H1 (cell line): ENCODE measurements around the gene OSBPL2. TPM values are rescaled to one million over a fixed set of nuclear protein-coding genes. Genes with fewer than 3 reads are reported as not detected.

Experiments
- CTCF ChIA-PET: fragments of 300-600 bp; sonication (Branson Sonifier 250); formaldehyde crosslinking; loops from one replicate; lab custom pipeline; 2021; ENCODE audit not compliant: partially characterized antibody; lab: Charles Lee
- POLR2A ChIA-PET: fragments of 300-600 bp; sonication (Branson Sonifier 250); formaldehyde crosslinking; loops from one replicate; lab custom pipeline; 2021; ENCODE audit warnings: inconsistent platforms; ENCODE audit not compliant: partially characterized antibody; lab: Charles Lee
- DNase-seq, 2 experiments: peaks; one replicate each; pipeline versions ENCODE4 v3.0.0 to v3.0.0-alpha.2; 2010 to 2022; ENCODE audit warnings: low spot score in 2 of 2, low read depth in 1 of 2, mixed read lengths in 1 of 2
- FAIRE-seq: peaks from 2 replicates; lab custom pipeline; 2011; peaks lifted over from hg19 to GRCh38; lab: Jason Lieb, UNC
- H2AFZ ChIP-seq: 2 replicates; pipeline ENCODE4 v1.8.1; 2012; ENCODE audit warnings: low read length, inconsistent platforms
- H2AK5ac ChIP-seq: 2 replicates; pipeline ENCODE4 v1.6.1; 2013; ENCODE audit warnings: low read depth, low read length
- H2BK120ac ChIP-seq: replicated peaks from 2 replicates; pipeline ENCODE3; 2013; ENCODE audit warnings: low read depth, low read length, inconsistent platforms
- H2BK12ac ChIP-seq: 2 replicates; pipeline ENCODE4 v1.6.1; 2013; ENCODE audit warnings: low read depth, low read length
- H2BK15ac ChIP-seq: 2 replicates; pipeline ENCODE4 v1.6.1; 2013; ENCODE audit warnings: low read length
- H2BK20ac ChIP-seq: 2 replicates; pipeline ENCODE4 v1.6.1; 2013; ENCODE audit warnings: low read length
- H2BK5ac ChIP-seq: 2 replicates; pipeline ENCODE4 v1.6.1; 2013; ENCODE audit warnings: low read depth, low read length
- H3K14ac ChIP-seq: 2 replicates; pipeline ENCODE4 v1.6.1; 2013; ENCODE audit warnings: inconsistent platforms; ENCODE audit not compliant: insufficient read length
- H3K18ac ChIP-seq: 2 replicates; pipeline ENCODE4 v1.6.1; 2013; ENCODE audit warnings: low read length; ENCODE audit errors: extremely low read depth
- H3K23ac ChIP-seq: 2 replicates; pipeline ENCODE4 v1.6.1; 2013; ENCODE audit warnings: inconsistent platforms; ENCODE audit not compliant: insufficient read length
- H3K23me2 ChIP-seq: 2 replicates; pipeline ENCODE4 v1.6.1; 2013; ENCODE audit warnings: low read depth, low read length
- H3K27ac ChIP-seq: 2 replicates; pipeline ENCODE4 v1.6.1; 2011; ENCODE audit warnings: low read depth, low read length, inconsistent platforms
- H3K27me3 ChIP-seq, 4 experiments: replicated peaks in 1 of 4; 1 replicate in 1 of 4; 2 replicates in 3 of 4; pipeline versions ENCODE4 v1.6.1 to v1.8.1; 2011 to 2013; ENCODE audit warnings: low read length in 3 of 4, mild to moderate bottlenecking in 3 of 4, inconsistent platforms in 2 of 4, mixed read lengths in 2 of 4, moderate library complexity in 1 of 4; ENCODE audit not compliant: control insufficient read depth in 3 of 4, insufficient read depth in 3 of 4; ENCODE audit errors: extremely low read depth in 1 of 4
- H3K36me3 ChIP-seq, 4 experiments: 2 replicates each; pipeline versions ENCODE4 v1.6.1 to v1.8.1; 2011 to 2013; ENCODE audit warnings: mild to moderate bottlenecking in 4 of 4, low read length in 3 of 4, moderate library complexity in 2 of 4, control low read depth in 1 of 4, inconsistent platforms in 1 of 4; ENCODE audit not compliant: insufficient read depth in 4 of 4, control insufficient read depth in 2 of 4
- H3K4ac ChIP-seq: replicated peaks from 2 replicates; pipeline ENCODE3; 2013; ENCODE audit warnings: low read length, low read depth, mixed read lengths, inconsistent platforms; ENCODE audit not compliant: insufficient read length
- H3K4me1 ChIP-seq, 4 experiments: replicated peaks in 1 of 4; 1 replicate in 1 of 4; 2 replicates in 3 of 4; pipeline versions ENCODE4 v1.6.1 to v1.8.1; 2011 to 2013; ENCODE audit warnings: low read length in 3 of 4, inconsistent platforms in 2 of 4, mixed read lengths in 1 of 4; ENCODE audit not compliant: insufficient read depth in 4 of 4, control insufficient read depth in 3 of 4
- H3K4me2 ChIP-seq, 2 experiments: 2 replicates each; pipeline versions ENCODE4 v1.6.1 to v1.8.1; 2011 to 2013; ENCODE audit warnings: low read depth in 2 of 2, low read length in 2 of 2, control low read depth in 1 of 2, inconsistent platforms in 1 of 2, mild to moderate bottlenecking in 1 of 2; ENCODE audit not compliant: insufficient read depth in 1 of 2
- H3K4me3 ChIP-seq, 4 experiments: fragments of 200-600, 300-600 bp in 1 of 4; sonication (generic), shearing (Covaris generic), sonication (Bioruptor Twin) in 1 of 4; 2 replicates each; pipeline versions ENCODE4 v1.5.1 to v1.8.1; 2011 to 2016; ENCODE audit warnings: low read length in 4 of 4, low read depth in 3 of 4, control low read depth in 2 of 4, inconsistent platforms in 2 of 4, mild to moderate bottlenecking in 2 of 4, mixed read lengths in 1 of 4, moderate library complexity in 1 of 4; ENCODE audit not compliant: insufficient read depth in 2 of 4; ENCODE audit errors: extremely low read depth in 1 of 4
- H3K56ac ChIP-seq: replicated peaks from 2 replicates; pipeline ENCODE3; 2013; ENCODE audit warnings: low read depth, mild to moderate bottlenecking, mixed read lengths, low read length, inconsistent platforms; ENCODE audit not compliant: insufficient read length
- H3K79me1 ChIP-seq: 2 replicates; pipeline ENCODE4 v1.6.1; 2013; ENCODE audit warnings: low read depth, low read length, control low read depth
- H3K79me2 ChIP-seq, 2 experiments: 2 replicates each; pipeline versions ENCODE4 v1.6.1 to v1.8.1; 2012 to 2013; ENCODE audit warnings: low read length in 2 of 2, mild to moderate bottlenecking in 2 of 2, inconsistent platforms in 1 of 2; ENCODE audit not compliant: insufficient read depth in 2 of 2, control insufficient read depth in 1 of 2
- H3K9ac ChIP-seq, 4 experiments: replicated peaks in 1 of 4; 1 replicate in 1 of 4; 2 replicates in 3 of 4; pipeline versions ENCODE4 v1.6.1 to v1.8.1; 2011 to 2013; ENCODE audit warnings: low read depth in 3 of 4, low read length in 3 of 4, control low read depth in 2 of 4, mild to moderate bottlenecking in 2 of 4, moderate library complexity in 2 of 4, inconsistent platforms in 1 of 4; ENCODE audit errors: extremely low read depth in 1 of 4
- H3K9me3 ChIP-seq, 2 experiments: 2 replicates each; pipeline versions ENCODE4 v1.6.1 to v1.8.1; 2012 to 2013; ENCODE audit warnings: mild to moderate bottlenecking in 2 of 2, moderate library complexity in 2 of 2, control low read depth in 1 of 2, inconsistent platforms in 1 of 2, low read depth in 1 of 2, low read length in 1 of 2, mixed read lengths in 1 of 2; ENCODE audit not compliant: insufficient read depth in 2 of 2
- H4K20me1 ChIP-seq, 2 experiments: replicated peaks in 1 of 2; 2 replicates each; pipeline versions ENCODE3 to v1.8.1; 2011 to 2013; ENCODE audit warnings: inconsistent platforms in 2 of 2, low read length in 2 of 2, mild to moderate bottlenecking in 1 of 2; ENCODE audit not compliant: insufficient read depth in 2 of 2, control insufficient read depth in 1 of 2
- H4K5ac ChIP-seq: 2 replicates; pipeline ENCODE4 v1.6.1; 2013; ENCODE audit warnings: low read length, low read depth, mixed read lengths, inconsistent platforms; ENCODE audit not compliant: insufficient read length
- H4K8ac ChIP-seq: 2 replicates; pipeline ENCODE4 v1.8.0; 2013; ENCODE audit warnings: mild to moderate bottlenecking, moderate library complexity, low read length, inconsistent platforms; ENCODE audit not compliant: insufficient read depth; ENCODE audit errors: extremely low read depth
- H4K91ac ChIP-seq: replicated peaks from 2 replicates; pipeline ENCODE3; 2013; ENCODE audit warnings: low read length, mixed read lengths, inconsistent platforms; ENCODE audit not compliant: insufficient read length
- CHD1 ChIP-seq: IDR thresholded peaks from 2 replicates; pipeline ENCODE4 v1.6.1; 2012; ENCODE audit warnings: low read depth, low read length, improper control_type of control experiment
- WGBS, 2 experiments: shearing (Covaris generic) in 1 of 2; methylation state at CpG; one replicate each; pipeline versions ENCODE4 v1.1.6 to v1.1.7; 2013 to 2015; ENCODE audit warnings: low lambda C conversion rate in 2 of 2, mixed read lengths in 2 of 2, inconsistent platforms in 1 of 2, low coverage in 1 of 2, missing lambda C conversion rate in 1 of 2; ENCODE audit not compliant: insufficient replicate concordance in 2 of 2, insufficient coverage in 1 of 2, insufficient read length in 1 of 2; ENCODE audit errors: extremely low coverage in 1 of 2, missing lambda C conversion rate in 1 of 2; 5-methylcytosine and 5-hydroxymethylcytosine counted together
- polyA plus RNA-seq, 7 experiments: library from polyadenylated mRNA; depleted of rRNA in 3 of 7; stranded (reverse) in 5 of 7; unstranded in 2 of 7; fragments of >200 nt in 5 of 7; fragments of 200-250 nt in 2 of 7; gene quantifications; 1 replicate in 5 of 7; 2 replicates in 1 of 7; 4 replicates in 1 of 7; pipeline versions ENCODE4 v1.2.1 to v1.2.3, GENCODE V29; 2011 to 2013; ENCODE audit warnings: missing spikeins in 2 of 7, mixed read lengths in 2 of 7
- total RNA-seq: library from RNA; stranded (reverse); fragmentation: NEBNext Ultra II Directional; extraction: Animal tissue kit (Norgen Biotek cat#: 25700); gene quantifications from 2 replicates; pipeline ENCODE4 v1.2.1, GENCODE V29; 2021

The OSBPL2 gene
- total and polyA plus RNA-seq, 2 of the 8 experiments (the other 6 are each of a cell fraction or from before 2014, with no cell fraction given): 11.7 to 42.4 TPM

DNA sequence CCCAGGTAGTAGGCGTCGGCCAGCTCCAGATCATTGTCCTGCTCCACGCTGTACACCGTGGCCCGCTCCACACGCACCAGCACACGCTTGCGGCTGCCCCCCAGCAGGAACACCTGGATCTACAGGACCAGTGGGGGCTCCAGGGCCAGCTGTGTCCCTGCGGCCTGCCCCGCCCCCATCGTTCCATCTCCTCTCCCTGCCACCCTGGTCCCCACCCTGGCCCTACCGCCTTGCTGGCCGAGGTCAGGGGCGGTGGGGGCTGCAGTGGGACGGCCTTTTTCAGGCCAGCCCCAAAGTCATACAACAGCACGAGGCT lies 74.3 kb downstream of the OSBPL2 start:
- no peaks in the 10 kb centered on the region for H3K4me1 ChIP-seq
- no peak overlapping the region for H2BK20ac ChIP-seq
- FAIRE-seq (no peak), DNase-seq (no peak)
- no peak overlapping the region for H3K56ac ChIP-seq
- no peak overlapping the region for H2AK5ac ChIP-seq
- 88% methylated on average over 8 of the region's 16 CpGs; no CpG with 5 or more reads in 1 of the 2 experiments for WGBS, 2 experiments
- no peak overlapping the region for H4K5ac ChIP-seq
- H3K23ac ChIP-seq: no peak overlapping the region
- no peaks in the 10 kb centered on the region for H3K23me2 ChIP-seq
- no peak overlapping the region for H2BK15ac ChIP-seq
- ChIA-PET POLR2A (interaction anchor here (1.0 to 11.7 kb wide), 3 partner anchors 9 to 76 kb away, joined by 5 to 151 read pairs (median 96); partner anchors contain the start of gene RPS21), CTCF (interaction anchor here (1.2 to 1.7 kb wide), 4 partner anchors 11 to 70 kb away, joined by 3 to 4 read pairs (median 4); no protein-coding TSS in a partner anchor)
- no peak overlapping the region for H4K91ac ChIP-seq
- H3K4me3 ChIP-seq: no peak overlapping the region
- H2BK120ac ChIP-seq: no peak overlapping the region
- H3K18ac ChIP-seq: no peak overlapping the region
- H3K27ac ChIP-seq: no peak overlapping the region
- H3K36me3 ChIP-seq: peaks cover 46 to 97% (median 79%) of the 10 kb centered on the region in 4 experiments
- H3K4ac ChIP-seq: no peak overlapping the region
- H3K27me3 ChIP-seq: no peaks in the 10 kb centered on the region
- H3K9me3 ChIP-seq: peaks cover 0 to 11% of the 10 kb centered on the region in 2 experiments; a peak in 2 of 4 replicates
- H3K9ac ChIP-seq: no peak overlapping the region
- no peaks in the 10 kb centered on the region for H3K79me1 ChIP-seq
- no peak overlapping the region for H2BK5ac ChIP-seq
- H3K14ac ChIP-seq: no peak overlapping the region
- no peak overlapping the region for H3K4me2 ChIP-seq
- no peak overlapping the region for H2BK12ac ChIP-seq
- H4K20me1 ChIP-seq: peaks cover 4 to 20% of the 10 kb centered on the region in 2 experiments
- H4K8ac ChIP-seq: no peak overlapping the region
- no peaks in the 10 kb centered on the region; a peak in 1 of 4 replicates for H3K79me2 ChIP-seq
- H2AFZ ChIP-seq: no peak overlapping the region
- no peak for TF ChIP-seq CHD1
